H9 (cell line): ENCODE results near the gene CPD. TPM values are rescaled to one million over a fixed set of nuclear protein-coding genes. Genes with fewer than 3 reads are reported as not detected.

ENCODE experiments used
- DNase-seq: peaks from one replicate; pipeline ENCODE4 v3.0.0-alpha.2; 2017
- H2AFZ ChIP-seq: one replicate; pipeline ENCODE4 v1.6.1; 2013; ENCODE audit warnings: mild to moderate bottlenecking, low read length, control low read depth, moderate library complexity
- H2AK5ac ChIP-seq: 2 replicates; pipeline ENCODE4 v1.6.1; 2013; ENCODE audit warnings: low read length, control low read depth, mixed read lengths; ENCODE audit not compliant: insufficient read length
- H2BK120ac ChIP-seq: one replicate; pipeline ENCODE4 v1.6.1; 2013; ENCODE audit warnings: low read depth, mild to moderate bottlenecking, low read length, control low read depth, inconsistent platforms; ENCODE audit not compliant: poor library complexity, severe bottlenecking
- H2BK12ac ChIP-seq: 2 replicates; pipeline ENCODE4 v1.6.1; 2013; ENCODE audit warnings: low read length, control low read depth, mixed read lengths, low read depth; ENCODE audit not compliant: insufficient read length
- H2BK15ac ChIP-seq: 2 replicates; pipeline ENCODE4 v1.6.1; 2013; ENCODE audit warnings: low read depth, low read length, control low read depth
- H2BK20ac ChIP-seq: one replicate; pipeline ENCODE4 v1.6.1; 2013; ENCODE audit warnings: low read depth, mild to moderate bottlenecking, low read length, control low read depth, inconsistent platforms; ENCODE audit not compliant: poor library complexity, severe bottlenecking
- H2BK5ac ChIP-seq: 2 replicates; pipeline ENCODE4 v1.6.1; 2013; ENCODE audit warnings: low read length, control low read depth, mixed read lengths; ENCODE audit not compliant: insufficient read length
- H3K14ac ChIP-seq: 2 replicates; pipeline ENCODE4 v1.6.1; 2013; ENCODE audit warnings: low read length, control low read depth; ENCODE audit not compliant: insufficient read depth
- H3K18ac ChIP-seq: 2 replicates; pipeline ENCODE4 v1.6.1; 2013; ENCODE audit warnings: low read depth, mild to moderate bottlenecking, mixed read lengths, low read length, control low read depth; ENCODE audit not compliant: insufficient read length
- H3K23ac ChIP-seq: 2 replicates; pipeline ENCODE4 v1.6.1; 2013; ENCODE audit warnings: low read length, control low read depth, mixed read lengths, low read depth; ENCODE audit not compliant: insufficient read length
- H3K23me2 ChIP-seq: 2 replicates; pipeline ENCODE4 v1.6.1; 2013; ENCODE audit warnings: low read depth, mild to moderate bottlenecking, mixed read lengths, low read length, control low read depth; ENCODE audit not compliant: insufficient read length, poor library complexity, severe bottlenecking
- H3K27ac ChIP-seq: 2 replicates; pipeline ENCODE4 v1.5.1; 2013; ENCODE audit warnings: low read length, control low read depth, mixed read lengths, low read depth; ENCODE audit not compliant: insufficient read length
- H3K27me3 ChIP-seq: 2 replicates; pipeline ENCODE4 v1.6.1; 2013; ENCODE audit warnings: low read length, control low read depth, inconsistent platforms; ENCODE audit not compliant: insufficient read depth
- H3K4ac ChIP-seq: 2 replicates; pipeline ENCODE4 v1.6.1; 2013; ENCODE audit warnings: low read depth, mild to moderate bottlenecking, control low read depth, inconsistent platforms, low read length, moderate library complexity
- H3K4me1 ChIP-seq: 2 replicates; pipeline ENCODE4 v1.6.1; 2013; ENCODE audit warnings: low read length, control low read depth, inconsistent platforms; ENCODE audit not compliant: insufficient read depth
- H3K4me2 ChIP-seq: 2 replicates; pipeline ENCODE4 v1.6.1; 2013; ENCODE audit warnings: low read length, control low read depth, mixed read lengths; ENCODE audit not compliant: insufficient read length, insufficient read depth
- H3K56ac ChIP-seq: 2 replicates; pipeline ENCODE4 v1.6.1; 2013; ENCODE audit warnings: low read depth, mild to moderate bottlenecking, mixed read lengths, low read length, control low read depth; ENCODE audit not compliant: insufficient read length
- H3K79me1 ChIP-seq: 2 replicates; pipeline ENCODE4 v1.6.1; 2013; ENCODE audit warnings: low read depth, mild to moderate bottlenecking, moderate library complexity, low read length, control low read depth, inconsistent platforms; ENCODE audit not compliant: insufficient read depth, poor library complexity, severe bottlenecking
- H3K79me2 ChIP-seq: 2 replicates; pipeline ENCODE4 v1.6.1; 2013; ENCODE audit warnings: low read length, control low read depth, inconsistent platforms; ENCODE audit not compliant: insufficient read depth
- H3K9ac ChIP-seq: 2 replicates; pipeline ENCODE4 v1.6.1; 2013; ENCODE audit warnings: low read length, control low read depth, mixed read lengths; ENCODE audit not compliant: insufficient read length; ENCODE audit errors: extremely low read depth
- H3K9me3 ChIP-seq: one replicate; pipeline ENCODE4 v1.6.1; 2013; ENCODE audit warnings: low read depth, low read length, inconsistent platforms; ENCODE audit not compliant: control insufficient read depth
- H3T11ph ChIP-seq: one replicate; pipeline ENCODE4 v1.6.1; 2013; ENCODE audit warnings: mild to moderate bottlenecking, low read length, control low read depth, inconsistent platforms
- H4K20me1 ChIP-seq: one replicate; pipeline ENCODE4 v1.6.1; 2013; ENCODE audit not compliant: control insufficient read depth, insufficient read length, insufficient read depth
- H4K5ac ChIP-seq: 2 replicates; pipeline ENCODE4 v1.6.1; 2013; ENCODE audit warnings: low read depth, mild to moderate bottlenecking, mixed read lengths, low read length, control low read depth; ENCODE audit not compliant: insufficient read length
- H4K8ac ChIP-seq: replicated peaks from 2 replicates; pipeline ENCODE4 v1.6.1; 2013; ENCODE audit warnings: low read length, control low read depth, mixed read lengths, low read depth; ENCODE audit not compliant: insufficient read length
- H4K91ac ChIP-seq: 2 replicates; pipeline ENCODE4 v1.6.1; 2013; ENCODE audit warnings: low read depth, mild to moderate bottlenecking, moderate library complexity, mixed read lengths, low read length, control low read depth; ENCODE audit not compliant: insufficient read length
- H3K27ac Mint-ChIP-seq, 3 experiments: 2 replicates in 2 of 3; 3 replicates in 1 of 3; pipeline ENCODE4 v1.8.0; 2020 to 2021; ENCODE audit warnings: mixed read lengths in 3 of 3, mild to moderate bottlenecking in 1 of 3, moderate library complexity in 1 of 3
- H3K27me3 Mint-ChIP-seq: 2 replicates; pipeline ENCODE4 v1.8.0; 2021; ENCODE audit warnings: low read depth, mild to moderate bottlenecking, moderate library complexity, mixed read lengths
- H3K36me3 Mint-ChIP-seq, 3 experiments: 2 replicates in 2 of 3; 3 replicates in 1 of 3; pipeline ENCODE4 v1.8.0; 2020 to 2021; ENCODE audit warnings: low read depth in 3 of 3, mixed read lengths in 3 of 3; ENCODE audit not compliant: insufficient read depth in 1 of 3
- H3K4me1 Mint-ChIP-seq, 2 experiments: 2 replicates each; pipeline ENCODE4 v1.8.0; 2020; ENCODE audit warnings: mixed read lengths in 2 of 2
- H3K4me3 Mint-ChIP-seq, 2 experiments: 2 replicates in 1 of 2; 3 replicates in 1 of 2; pipeline ENCODE4 v1.8.0; 2020 to 2021; ENCODE audit warnings: mild to moderate bottlenecking in 2 of 2, mixed read lengths in 2 of 2, moderate library complexity in 1 of 2
- H3K9me3 Mint-ChIP-seq, 2 experiments: 2 replicates in 1 of 2; 3 replicates in 1 of 2; pipeline ENCODE4 v1.8.0; 2020; ENCODE audit warnings: mild to moderate bottlenecking in 2 of 2, mixed read lengths in 2 of 2, moderate library complexity in 1 of 2
- CTCF ChIP-seq: fragments of 200-600 bp; sonication (generic); conservative IDR thresholded peaks from 3 replicates; pipeline ENCODE4 v1.8.0; 2021; ENCODE audit warnings: antibody characterized with exemption, mild to moderate bottlenecking
- whole genome bisulfite sequencing: extraction: QIAGEN DNeasy Blood & Tissue Kit; methylation state at CpG from one replicate; pipeline ENCODE4 v1.1.7; 2013; ENCODE audit warnings: missing lambda C conversion rate, low lambda C conversion rate, mixed read lengths; ENCODE audit not compliant: insufficient read length; ENCODE audit errors: extremely low coverage; 5-methylcytosine and 5-hydroxymethylcytosine counted together
- total RNA-seq: library from RNA; stranded (reverse); gene quantifications from 2 replicates; pipeline ENCODE4 v1.2.1, GENCODE V29; 2021

The CPD gene
- total RNA-seq, 1 experiment from 2014 or later = 47.0 TPM

- H3K9me3 ChIP-seq = no peaks in the 10 kb centered on the region
- no peaks in the 10 kb centered on the region for H3K27me3 ChIP-seq
- no peak overlapping the region for H2BK12ac ChIP-seq
- H2BK120ac ChIP-seq = no peak overlapping the region
- H2BK20ac ChIP-seq = no peak overlapping the region
- H3K4me2 ChIP-seq = no peak overlapping the region
- no peak overlapping the region for H2AK5ac ChIP-seq
- H3K23ac ChIP-seq = no peak overlapping the region
- H2AFZ ChIP-seq = no peak overlapping the region
- H3K23me2 ChIP-seq = no peaks in the 10 kb centered on the region
- H3K27ac ChIP-seq = no peak overlapping the region
- Mint-ChIP-seq H3K4me3 (no peak overlapping the region), H3K36me3 (peaks cover 2 to 40% (median 11%) of the 10 kb centered on the region in 3 experiments; a peak in 5 of 7 replicates), H3K27ac (peak overlapping the region in 1 of 3 experiments; percentile 50; a peak in 1 of 7 replicates), H3K27me3 (no peaks in the 10 kb centered on the region), H3K4me1 (peaks cover 14 to 15% of the 10 kb centered on the region in 2 experiments), H3K9me3 (no peaks in the 10 kb centered on the region)
- no peak overlapping the region for H4K5ac ChIP-seq
- WGBS = no CpG with 5 or more reads among the region's 1 CpG
- H3K4me1 ChIP-seq = peaks cover 6% of the 10 kb centered on the region; the same call in 1 of the 2 replicates
- no peak overlapping the region for H2BK5ac ChIP-seq
- no peak overlapping the region for H2BK15ac ChIP-seq
- H3K79me2 ChIP-seq = no peaks in the 10 kb centered on the region
- no peak overlapping the region for H3K14ac ChIP-seq
- H3K18ac ChIP-seq = no peak overlapping the region
- H3K79me1 ChIP-seq = no peaks in the 10 kb centered on the region
- H3K9ac ChIP-seq = no peak overlapping the region
- no peak overlapping the region for H3K4ac ChIP-seq
- no peak overlapping the region for H3T11ph ChIP-seq
- no peak for DNase-seq
- no peak for TF ChIP-seq CTCF
- no peak overlapping the region for H4K8ac ChIP-seq
- H4K91ac ChIP-seq = no peak overlapping the region
- no peaks in the 10 kb centered on the region for H4K20me1 ChIP-seq
- H3K56ac ChIP-seq = no peak overlapping the region
Measured at GRCh38 chr17:30427611-30428010, 48.9 kb downstream of the CPD start.
